Body of pancreas (tissue), 4 donors: ENCODE data around the gene ARL2BP.

Experiments
- POLR2A ChIP-seq, 3 donors: fragments of 450-650 bp; IDR thresholded peaks; one replicate each; pipeline ENCODE4 v1.6.1; 2016; ENCODE audit warnings: antibody characterized with exemption in 3 of 3, mild to moderate bottlenecking in 2 of 3
- TF ChIP-seq, protein P1 (sequence below), 7 experiments: fragments of 450-650 bp in 4 of 7; fragments of 200-600 bp in 3 of 7; sonication (generic) in 3 of 7; IDR thresholded peaks; one replicate each; pipeline ENCODE4 v1.5.1; 2016 to 2019; ENCODE audit warnings: antibody characterized with exemption in 7 of 7

DNA sequence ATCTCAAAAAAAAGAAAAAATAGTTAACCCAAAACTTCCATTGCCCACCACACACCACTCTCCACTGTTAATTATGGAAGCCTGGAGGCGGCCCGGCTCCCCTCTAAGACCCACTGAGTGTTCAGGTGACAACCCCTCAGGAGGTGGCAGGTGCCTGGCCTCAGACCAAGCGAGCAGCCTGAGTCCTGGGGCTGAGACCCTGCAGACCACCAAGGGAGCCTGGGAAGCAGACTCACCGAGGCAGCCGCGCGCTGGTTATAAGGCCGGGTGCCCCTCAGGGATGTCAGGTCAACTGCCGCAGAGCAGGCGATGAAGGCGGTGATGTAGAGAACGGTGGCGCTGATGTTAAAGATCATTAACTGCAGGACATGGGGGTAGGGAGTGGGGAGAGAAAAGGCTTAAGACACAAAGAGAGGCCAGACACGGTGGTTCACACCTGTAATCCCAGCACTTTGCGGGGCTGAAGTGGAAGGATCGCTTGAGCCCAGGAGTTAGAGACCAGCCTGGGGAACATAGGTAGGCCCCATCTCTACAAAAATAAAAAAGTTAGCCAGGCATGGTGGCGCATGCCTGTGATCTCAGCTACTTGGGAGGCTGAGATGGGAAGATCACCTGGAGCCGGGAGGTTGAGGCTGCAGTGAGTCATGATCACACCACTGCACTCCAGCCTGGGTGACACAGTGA, 13.3 kb downstream of the ARL2BP start:
- TF ChIP-seq, protein P1, sequence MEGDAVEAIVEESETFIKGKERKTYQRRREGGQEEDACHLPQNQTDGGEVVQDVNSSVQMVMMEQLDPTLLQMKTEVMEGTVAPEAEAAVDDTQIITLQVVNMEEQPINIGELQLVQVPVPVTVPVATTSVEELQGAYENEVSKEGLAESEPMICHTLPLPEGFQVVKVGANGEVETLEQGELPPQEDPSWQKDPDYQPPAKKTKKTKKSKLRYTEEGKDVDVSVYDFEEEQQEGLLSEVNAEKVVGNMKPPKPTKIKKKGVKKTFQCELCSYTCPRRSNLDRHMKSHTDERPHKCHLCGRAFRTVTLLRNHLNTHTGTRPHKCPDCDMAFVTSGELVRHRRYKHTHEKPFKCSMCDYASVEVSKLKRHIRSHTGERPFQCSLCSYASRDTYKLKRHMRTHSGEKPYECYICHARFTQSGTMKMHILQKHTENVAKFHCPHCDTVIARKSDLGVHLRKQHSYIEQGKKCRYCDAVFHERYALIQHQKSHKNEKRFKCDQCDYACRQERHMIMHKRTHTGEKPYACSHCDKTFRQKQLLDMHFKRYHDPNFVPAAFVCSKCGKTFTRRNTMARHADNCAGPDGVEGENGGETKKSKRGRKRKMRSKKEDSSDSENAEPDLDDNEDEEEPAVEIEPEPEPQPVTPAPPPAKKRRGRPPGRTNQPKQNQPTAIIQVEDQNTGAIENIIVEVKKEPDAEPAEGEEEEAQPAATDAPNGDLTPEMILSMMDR (IDR thresholded peaks at IDR 0.05) = no peak
- no peak for TF ChIP-seq POLR2A (IDR thresholded peaks at IDR 0.05)
